ENCODE measurements around the gene GABPA. TPM values are rescaled to one million over a fixed set of nuclear protein-coding genes. Genes with fewer than 3 reads are reported as not detected.
A peak's percentile ranks its signal among the peaks of the same experiment; 100 is the strongest.

The GABPA gene
- total RNA-seq (10 to 100 TPM; 24.1 to 32.5 (median 25.8) TPM), polyA plus RNA-seq (10 to 100 TPM; 14.8 to 22.5 TPM)
- long read RNA-seq, donor 1, full-length matches to known transcripts = 44 of 59 reads
- long read RNA-seq, donor 1, partial matches to known transcripts = 3 of 59 reads
- long read RNA-seq, donor 1, other reads (novel, unspliced or antisense) = 12 of 59 reads
- long read RNA-seq, donor 2, full-length matches to known transcripts = 19 of 19 reads
- long read RNA-seq, donor 2, partial matches to known transcripts = 0 of 19 reads
- long read RNA-seq, donor 2, other reads (novel, unspliced or antisense) = 0 of 19 reads
- long read RNA-seq, donor 3, full-length matches to known transcripts = 41 of 54 reads
- long read RNA-seq, donor 3, partial matches to known transcripts = 7 of 54 reads
- long read RNA-seq, donor 3, other reads (novel, unspliced or antisense) = 6 of 54 reads

- intact Hi-C loops (cut with DNase I) = loop anchor here in 1 of 4 donors (10.0 kb wide), 1 partner anchor 130 kb away; the partner anchor contains the start of gene MRPL39
- H3K4me1 ChIP-seq (ENCODE audit: insufficient read depth) = peaks cover 3% of the 10 kb centered on the region
- WGBS, 3 donors = 0 to 1% (median 0%) methylated on average over 44 to 64 of the region's 64 CpGs
Observed at GRCh38 chr21:25734904-25735645, at the start of gene GABPA, which contains the start of gene ATP5PF. TSS of gene GABPA (plus strand) at chr21:25734972. CDS start at chr21:25741599, 6,627 bp downstream. TSS of gene ATP5PF (minus strand) at chr21:25734904. CDS start at chr21:25729794, 5,110 bp downstream.

GRCh38 chr21:25687787-25688186, 47.0 kb upstream of the GABPA start:
- Histone ChIP-seq H3K36me3 (no peaks in the 10 kb centered on the region), H3K4me1 (ENCODE audit: insufficient read depth) (no peaks in the 10 kb centered on the region), H3K9me3 (no peaks in the 10 kb centered on the region), H3K27me3 (no peaks in the 10 kb centered on the region), H3K27ac (no peak overlapping the region), H3K4me3 (no peak overlapping the region)
- intact Hi-C loops (cut with DNase I) = no loop called here
- no peak for TF ChIP-seq CTCF (IDR thresholded peaks at IDR 0.05)
- no peak for DNase-seq
- WGBS, 3 donors = 92 to 96% (median 94%) methylated on average over 4 of the region's 4 CpGs

More at GRCh38 chr21:25734904-25735645, at the start of gene GABPA, which contains the start of gene ATP5PF:
- Histone ChIP-seq H3K4me3 (peak within 1 kb of the TSS; percentile 99), H3K9me3 (no peaks in the 10 kb centered on the region), H3K36me3 (no peaks in the 10 kb centered on the region), H3K27ac (peak within 1 kb of the TSS; percentile 95 to 99), H3K27me3 (no peaks in the 10 kb centered on the region)
- TF ChIP-seq EP300 (IDR thresholded peaks at IDR 0.05) (peak; percentile 56), CTCF (IDR thresholded peaks at IDR 0.05) (peak in 2 of 3 donors; percentile 26), POLR2A (IDR thresholded peaks at IDR 0.05) (peak; percentile 25)
- peak; percentile 95 to 97 (median 96) for DNase-seq

GRCh38 chr21:25688275-25689155, 46.3 kb upstream of the GABPA start:
- Histone ChIP-seq H3K4me1 (ENCODE audit: insufficient read depth) (no peaks in the 10 kb centered on the region), H3K4me3 (no peak overlapping the region), H3K27ac (no peak overlapping the region), H3K9me3 (no peaks in the 10 kb centered on the region), H3K27me3 (no peaks in the 10 kb centered on the region), H3K36me3 (no peaks in the 10 kb centered on the region)
- intact Hi-C loops (cut with DNase I) = no loop called here
- 47 to 60% (median 59%) methylated on average over 9 of the region's 9 CpGs for WGBS, 3 donors
- no peak for DNase-seq
- TF ChIP-seq CTCF (IDR thresholded peaks at IDR 0.05) (no peak), POLR2A (IDR thresholded peaks at IDR 0.05) (no peak)

GRCh38 chr21:25689226-25689625, 45.5 kb upstream of the GABPA start:
- no peak for DNase-seq
- no peak overlapping the region for H3K27ac ChIP-seq
- no peaks in the 10 kb centered on the region for H3K27me3 ChIP-seq
- no peak overlapping the region for H3K4me3 ChIP-seq
- no peaks in the 10 kb centered on the region for H3K9me3 ChIP-seq
- TF ChIP-seq EP300 (IDR thresholded peaks at IDR 0.05) = no peak
- no peak for TF ChIP-seq CTCF (IDR thresholded peaks at IDR 0.05)
- no peak for TF ChIP-seq POLR2A (IDR thresholded peaks at IDR 0.05)
- H3K36me3 ChIP-seq = no peaks in the 10 kb centered on the region
- H3K4me1 ChIP-seq (ENCODE audit: insufficient read depth) = no peaks in the 10 kb centered on the region
- WGBS, 3 donors = 38 to 44% (median 38%) methylated on average over 1 of the region's 1 CpG
- intact Hi-C loops (cut with DNase I) = no loop called here
